ENCODE data around the gene PRSS57.

Gene PRSS57

DNA sequence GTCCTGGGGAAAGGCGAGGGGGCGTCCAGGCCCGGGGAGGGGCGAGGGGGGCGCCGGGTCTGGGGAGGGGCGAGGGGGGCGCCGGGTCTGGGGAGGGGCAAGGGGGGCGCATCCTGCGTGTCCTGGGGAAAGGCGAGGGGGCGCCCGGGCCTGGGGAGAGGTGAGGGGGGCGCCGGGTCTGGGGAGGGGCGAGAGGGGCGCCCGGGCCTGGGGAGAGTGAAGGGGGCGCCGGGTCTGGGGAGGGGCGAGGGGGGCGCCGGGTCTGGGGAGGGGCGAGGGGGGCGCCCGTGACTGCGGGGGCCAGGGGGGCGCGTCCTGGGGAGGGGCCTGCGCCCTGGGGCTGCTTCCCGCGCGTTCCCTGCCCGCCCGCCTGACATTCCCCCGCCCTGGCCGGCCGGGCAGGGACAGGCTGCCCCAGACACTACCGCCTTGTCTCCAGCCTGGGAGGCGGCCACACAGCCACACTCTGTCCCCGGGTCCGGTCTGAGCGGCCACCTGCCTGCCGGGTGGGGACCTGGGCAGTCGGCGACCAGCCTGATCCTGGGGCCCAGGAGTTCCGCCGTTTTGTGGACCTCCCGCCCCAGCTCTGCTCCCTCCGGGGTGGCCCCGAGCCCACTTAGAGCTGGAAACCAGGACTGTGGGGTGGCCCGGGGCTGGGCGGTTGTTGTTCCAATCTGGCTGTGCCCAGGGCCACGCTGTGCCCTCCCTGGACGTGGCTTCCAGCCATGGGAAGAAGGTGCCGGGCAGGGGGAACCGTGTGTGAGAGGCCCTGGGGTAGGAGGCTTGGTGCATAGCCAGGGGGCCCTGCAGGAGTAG lies 25.3 kb upstream of the PRSS57 start:
- peak overlapping the region in 1 of 2 donors; percentile 44 for H3K27ac ChIP-seq
- no peak for DNase-seq
- peaks cover 0 to 3% (median 1%) of the 10 kb centered on the region in 3 donors for H3K9me3 ChIP-seq
- intact Hi-C loops (cut with DNase I; ENCODE audit: low total_unique reads): no loop called here
- peaks cover 0 to 17% (median 9%) of the 10 kb centered on the region in 4 donors for H3K4me1 ChIP-seq
- peaks cover 0 to 2% (median 1%) of the 10 kb centered on the region in 3 donors for H3K36me3 ChIP-seq
- no peak overlapping the region for H3K4me3 ChIP-seq
- H3K27me3 ChIP-seq: peaks cover 0 to 59% of the 10 kb centered on the region in 2 donors
- TF ChIP-seq, protein P1, sequence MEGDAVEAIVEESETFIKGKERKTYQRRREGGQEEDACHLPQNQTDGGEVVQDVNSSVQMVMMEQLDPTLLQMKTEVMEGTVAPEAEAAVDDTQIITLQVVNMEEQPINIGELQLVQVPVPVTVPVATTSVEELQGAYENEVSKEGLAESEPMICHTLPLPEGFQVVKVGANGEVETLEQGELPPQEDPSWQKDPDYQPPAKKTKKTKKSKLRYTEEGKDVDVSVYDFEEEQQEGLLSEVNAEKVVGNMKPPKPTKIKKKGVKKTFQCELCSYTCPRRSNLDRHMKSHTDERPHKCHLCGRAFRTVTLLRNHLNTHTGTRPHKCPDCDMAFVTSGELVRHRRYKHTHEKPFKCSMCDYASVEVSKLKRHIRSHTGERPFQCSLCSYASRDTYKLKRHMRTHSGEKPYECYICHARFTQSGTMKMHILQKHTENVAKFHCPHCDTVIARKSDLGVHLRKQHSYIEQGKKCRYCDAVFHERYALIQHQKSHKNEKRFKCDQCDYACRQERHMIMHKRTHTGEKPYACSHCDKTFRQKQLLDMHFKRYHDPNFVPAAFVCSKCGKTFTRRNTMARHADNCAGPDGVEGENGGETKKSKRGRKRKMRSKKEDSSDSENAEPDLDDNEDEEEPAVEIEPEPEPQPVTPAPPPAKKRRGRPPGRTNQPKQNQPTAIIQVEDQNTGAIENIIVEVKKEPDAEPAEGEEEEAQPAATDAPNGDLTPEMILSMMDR (IDR thresholded peaks at IDR 0.05): no peak

DNA sequence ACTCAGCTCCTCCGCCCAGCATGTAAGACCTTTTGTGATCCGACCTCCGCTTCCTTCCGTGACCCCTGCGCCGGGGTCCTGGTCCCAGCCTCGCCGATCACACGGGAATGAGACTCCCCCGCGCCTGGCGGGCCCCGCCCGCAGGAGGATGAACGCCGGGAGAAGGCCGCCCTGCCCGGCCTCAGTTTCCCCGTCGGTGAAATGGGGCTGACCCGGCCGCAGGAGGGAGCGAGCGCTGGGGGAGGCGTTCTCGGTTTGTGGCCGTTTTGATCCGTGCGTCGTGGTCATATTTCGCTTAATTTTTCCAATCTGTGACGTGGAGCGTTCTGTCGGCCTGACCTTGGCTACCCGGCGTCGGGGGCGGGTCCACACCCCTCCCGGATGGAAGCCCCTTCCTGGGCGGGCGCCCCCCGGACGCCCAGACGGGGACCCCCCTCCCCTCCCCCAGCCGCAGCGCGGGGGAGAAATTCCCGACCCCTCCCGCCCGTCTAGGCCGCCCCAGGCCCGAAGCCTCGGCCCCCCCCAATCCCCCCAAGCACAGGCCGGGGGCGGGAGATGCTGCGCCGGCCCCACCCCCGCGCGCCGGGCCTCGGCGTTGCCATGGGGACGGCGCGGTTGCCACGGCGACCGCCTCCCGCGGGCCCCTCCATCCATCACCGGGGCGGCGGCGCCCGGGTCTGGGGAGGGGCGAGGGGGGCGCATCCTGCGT lies 24.5 kb upstream of the PRSS57 start:
- intact Hi-C loops (cut with DNase I; ENCODE audit: low total_unique reads): no loop called here
- Histone ChIP-seq H3K27ac (peak overlapping the region; percentile 24 to 29), H3K36me3 (peaks cover 0 to 8% (median 6%) of the 10 kb centered on the region in 3 donors), H3K27me3 (peaks cover 0 to 59% of the 10 kb centered on the region in 2 donors), H3K9me3 (peaks cover 0 to 8% (median 6%) of the 10 kb centered on the region in 3 donors), H3K4me3 (no peak overlapping the region), H3K4me1 (peaks cover 0 to 17% (median 9%) of the 10 kb centered on the region in 4 donors)
- DNase-seq: no peak
- TF ChIP-seq, protein P1 (IDR thresholded peaks at IDR 0.05): no peak

DNA sequence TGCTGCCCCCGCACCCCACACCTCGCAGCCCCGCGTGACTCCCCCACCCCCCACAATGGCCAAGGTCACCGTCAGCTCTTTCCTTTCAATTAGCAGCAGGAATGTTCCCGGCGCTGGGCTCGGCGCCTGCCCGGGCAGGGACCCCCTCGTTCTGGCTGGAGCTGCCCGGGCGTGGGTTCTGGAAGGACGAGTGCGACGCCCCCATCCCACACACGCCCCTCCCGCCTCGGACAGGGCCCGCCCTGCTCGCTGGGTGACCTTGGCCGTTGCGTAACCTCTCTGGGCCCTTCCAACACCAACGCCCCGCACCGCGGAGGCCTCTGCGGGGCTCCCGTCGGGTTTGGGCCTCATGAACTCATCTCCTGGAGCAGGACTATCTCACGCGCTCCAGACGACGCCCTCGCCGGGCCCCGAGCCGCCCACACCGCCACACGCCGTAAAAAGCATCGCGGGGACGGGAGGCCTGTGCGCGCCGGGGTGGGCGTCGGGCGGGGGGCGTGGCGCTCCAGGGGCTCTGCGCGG lies 23.8 kb upstream of the PRSS57 start:
- Histone ChIP-seq H3K9me3 (peaks cover 0 to 8% (median 6%) of the 10 kb centered on the region in 3 donors), H3K4me1 (peaks cover 0 to 17% (median 9%) of the 10 kb centered on the region in 4 donors), H3K27ac (peak overlapping the region; percentile 24 to 29), H3K4me3 (no peak overlapping the region), H3K27me3 (peaks cover 0 to 61% of the 10 kb centered on the region in 2 donors), H3K36me3 (peaks cover 0 to 8% (median 6%) of the 10 kb centered on the region in 3 donors)
- TF ChIP-seq, protein P1 (IDR thresholded peaks at IDR 0.05): no peak
- intact Hi-C loops (cut with DNase I; ENCODE audit: low total_unique reads): no loop called here
- DNase-seq: peak; percentile 73 to 77

DNA sequence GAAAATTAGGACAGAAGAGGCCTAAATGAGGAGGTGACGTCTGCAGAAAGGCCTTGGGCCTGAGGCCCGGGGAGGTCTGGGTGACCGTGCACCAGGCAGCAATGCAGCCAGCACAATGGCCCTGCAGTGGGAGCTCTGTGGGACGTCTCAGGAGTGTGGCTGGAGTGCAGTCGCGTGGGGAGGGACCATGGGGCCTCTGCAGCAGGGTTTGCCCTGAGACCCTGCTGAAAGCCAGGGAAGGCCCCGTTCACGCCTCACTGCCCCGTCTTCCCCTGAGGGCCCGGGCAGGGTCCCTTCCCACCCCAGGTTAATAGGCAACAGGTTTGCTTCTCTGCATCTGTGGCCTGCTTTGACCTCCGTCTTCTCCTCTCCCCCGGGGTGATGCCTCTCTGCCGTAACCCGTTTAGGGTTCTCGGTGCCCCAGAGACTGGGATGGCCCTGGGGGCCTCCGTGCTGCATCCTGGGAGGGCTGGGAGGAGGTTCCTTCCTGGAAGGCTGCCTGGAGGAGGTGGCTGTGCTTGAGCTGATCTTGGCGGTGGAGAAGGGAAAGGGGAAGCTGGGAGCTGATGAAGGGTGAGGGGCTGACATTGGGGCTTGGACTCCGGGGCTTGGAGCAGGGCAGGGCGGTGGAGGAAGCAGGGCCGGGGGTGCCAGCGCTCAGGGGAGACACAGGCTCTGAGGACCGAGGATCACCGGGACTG lies 23.1 kb upstream of the PRSS57 start:
- peaks cover 0 to 17% (median 9%) of the 10 kb centered on the region in 4 donors for H3K4me1 ChIP-seq
- DNase-seq: no peak
- peaks cover 0 to 8% (median 6%) of the 10 kb centered on the region in 3 donors for H3K9me3 ChIP-seq
- H3K27me3 ChIP-seq: peaks cover 0 to 60% of the 10 kb centered on the region in 2 donors
- H3K36me3 ChIP-seq: peaks cover 0 to 8% (median 6%) of the 10 kb centered on the region in 3 donors
- no peak overlapping the region for H3K27ac ChIP-seq
- H3K4me3 ChIP-seq: no peak overlapping the region
- TF ChIP-seq, protein P1 (IDR thresholded peaks at IDR 0.05): no peak
- intact Hi-C loops (cut with DNase I; ENCODE audit: low total_unique reads): no loop called here

DNA sequence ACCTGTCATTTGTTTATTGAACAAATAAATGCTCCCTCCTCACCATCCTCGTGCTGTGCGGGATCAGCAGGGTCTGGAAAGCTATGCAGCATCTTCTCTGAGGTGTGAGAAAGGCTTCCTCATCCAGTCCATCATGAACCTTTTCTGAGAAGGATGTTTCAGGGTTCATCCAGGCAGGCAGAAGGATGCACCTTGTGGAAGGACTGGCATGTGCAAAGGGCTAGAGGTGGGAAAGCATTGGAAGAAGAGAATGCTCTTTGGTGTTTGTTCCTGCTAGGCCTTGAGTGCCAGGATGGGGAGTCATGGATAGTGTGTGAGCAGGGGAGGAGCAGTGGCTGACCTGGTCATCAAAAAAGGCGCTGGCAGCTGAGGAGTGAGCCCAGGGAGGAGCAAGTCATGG lies 20.1 kb upstream of the PRSS57 start:
- peaks cover 0 to 13% (median 9%) of the 10 kb centered on the region in 4 donors for H3K4me1 ChIP-seq
- H3K27ac ChIP-seq: no peak overlapping the region
- H3K36me3 ChIP-seq: peaks cover 0 to 8% (median 6%) of the 10 kb centered on the region in 3 donors
- H3K27me3 ChIP-seq: peaks cover 0 to 52% of the 10 kb centered on the region in 2 donors
- no peak for DNase-seq
- H3K4me3 ChIP-seq: no peak overlapping the region
- intact Hi-C loops (cut with DNase I; ENCODE audit: low total_unique reads): no loop called here
- TF ChIP-seq, protein P1 (IDR thresholded peaks at IDR 0.05): no peak
- H3K9me3 ChIP-seq: peaks cover 0 to 8% (median 6%) of the 10 kb centered on the region in 3 donors

Data from tibial artery (tissue), 4 donors.